ENCODE results near the gene MYL1. TPM values are rescaled to one million over a fixed set of nuclear protein-coding genes. Genes with fewer than 3 reads are reported as not detected.

MYL1 gene
- total RNA-seq, 1 donor from 2014 or later: not detected

DNA sequence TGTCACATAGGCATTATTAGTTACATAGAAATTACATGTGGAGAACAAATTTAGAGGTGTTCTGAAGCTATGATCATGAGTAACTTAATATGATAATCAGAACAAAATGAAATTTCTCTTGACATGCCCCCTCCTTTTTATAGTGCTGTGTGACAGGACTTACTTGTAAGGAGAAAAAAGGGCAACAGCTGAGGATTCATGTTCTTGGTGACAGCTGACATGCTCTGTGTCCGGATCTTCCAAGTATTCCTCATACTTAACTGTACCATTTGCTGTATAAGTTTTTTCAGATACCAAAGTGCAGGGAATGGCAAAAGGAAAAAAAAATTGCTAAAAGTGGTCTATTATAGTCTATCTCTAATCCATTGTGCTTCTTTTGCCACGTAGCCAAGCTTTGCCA lies 3.5 kb upstream of the MYL1 start:
- no peaks in the 10 kb centered on the region for H3K27me3 Mint-ChIP-seq (ENCODE audit: unreplicated experiment)
- TF ChIP-seq, protein P1, sequence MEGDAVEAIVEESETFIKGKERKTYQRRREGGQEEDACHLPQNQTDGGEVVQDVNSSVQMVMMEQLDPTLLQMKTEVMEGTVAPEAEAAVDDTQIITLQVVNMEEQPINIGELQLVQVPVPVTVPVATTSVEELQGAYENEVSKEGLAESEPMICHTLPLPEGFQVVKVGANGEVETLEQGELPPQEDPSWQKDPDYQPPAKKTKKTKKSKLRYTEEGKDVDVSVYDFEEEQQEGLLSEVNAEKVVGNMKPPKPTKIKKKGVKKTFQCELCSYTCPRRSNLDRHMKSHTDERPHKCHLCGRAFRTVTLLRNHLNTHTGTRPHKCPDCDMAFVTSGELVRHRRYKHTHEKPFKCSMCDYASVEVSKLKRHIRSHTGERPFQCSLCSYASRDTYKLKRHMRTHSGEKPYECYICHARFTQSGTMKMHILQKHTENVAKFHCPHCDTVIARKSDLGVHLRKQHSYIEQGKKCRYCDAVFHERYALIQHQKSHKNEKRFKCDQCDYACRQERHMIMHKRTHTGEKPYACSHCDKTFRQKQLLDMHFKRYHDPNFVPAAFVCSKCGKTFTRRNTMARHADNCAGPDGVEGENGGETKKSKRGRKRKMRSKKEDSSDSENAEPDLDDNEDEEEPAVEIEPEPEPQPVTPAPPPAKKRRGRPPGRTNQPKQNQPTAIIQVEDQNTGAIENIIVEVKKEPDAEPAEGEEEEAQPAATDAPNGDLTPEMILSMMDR (IDR thresholded peaks at IDR 0.05; ENCODE audit: unreplicated experiment): no peak
- DNase-seq (ENCODE audit: low spot score): no peak
- H3K4me1 Mint-ChIP-seq (ENCODE audit: unreplicated experiment): no peaks in the 10 kb centered on the region
- H3K36me3 Mint-ChIP-seq (ENCODE audit: low read depth, unreplicated experiment): no peaks in the 10 kb centered on the region
- no peak overlapping the region for H3K4me3 Mint-ChIP-seq (ENCODE audit: unreplicated experiment)
- H3K9me3 Mint-ChIP-seq (ENCODE audit: unreplicated experiment): no peaks in the 10 kb centered on the region
- H3K27ac Mint-ChIP-seq (ENCODE audit: unreplicated experiment): no peak overlapping the region

DNA sequence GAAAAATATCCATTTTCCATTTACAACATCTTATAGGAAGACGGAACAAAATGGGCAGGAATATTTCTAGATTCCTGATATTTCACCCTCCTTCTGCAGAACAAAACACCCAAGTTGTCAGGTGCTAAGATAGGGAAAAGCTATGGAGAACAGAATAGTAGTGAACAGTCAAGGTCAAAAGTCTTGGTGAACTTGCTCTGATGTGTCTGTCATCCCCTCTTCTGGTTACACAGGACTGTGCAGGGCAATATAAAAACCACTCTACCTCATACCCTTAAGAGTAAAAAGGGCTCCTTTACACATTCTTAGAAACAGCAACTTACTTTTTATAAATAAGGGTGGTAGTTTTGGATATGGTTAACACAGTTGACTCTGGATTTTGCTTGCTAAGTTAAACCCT lies 4.4 kb downstream of the MYL1 start:
- Mint-ChIP-seq H3K4me1 (ENCODE audit: unreplicated experiment) (no peaks in the 10 kb centered on the region), H3K27ac (ENCODE audit: unreplicated experiment) (no peak overlapping the region), H3K9me3 (ENCODE audit: unreplicated experiment) (no peaks in the 10 kb centered on the region), H3K4me3 (ENCODE audit: unreplicated experiment) (no peak overlapping the region), H3K36me3 (ENCODE audit: low read depth, unreplicated experiment) (no peaks in the 10 kb centered on the region), H3K27me3 (ENCODE audit: unreplicated experiment) (no peaks in the 10 kb centered on the region)
- TF ChIP-seq, protein P1 (IDR thresholded peaks at IDR 0.05; ENCODE audit: unreplicated experiment): no peak
- no peak for DNase-seq (ENCODE audit: low spot score)

DNA sequence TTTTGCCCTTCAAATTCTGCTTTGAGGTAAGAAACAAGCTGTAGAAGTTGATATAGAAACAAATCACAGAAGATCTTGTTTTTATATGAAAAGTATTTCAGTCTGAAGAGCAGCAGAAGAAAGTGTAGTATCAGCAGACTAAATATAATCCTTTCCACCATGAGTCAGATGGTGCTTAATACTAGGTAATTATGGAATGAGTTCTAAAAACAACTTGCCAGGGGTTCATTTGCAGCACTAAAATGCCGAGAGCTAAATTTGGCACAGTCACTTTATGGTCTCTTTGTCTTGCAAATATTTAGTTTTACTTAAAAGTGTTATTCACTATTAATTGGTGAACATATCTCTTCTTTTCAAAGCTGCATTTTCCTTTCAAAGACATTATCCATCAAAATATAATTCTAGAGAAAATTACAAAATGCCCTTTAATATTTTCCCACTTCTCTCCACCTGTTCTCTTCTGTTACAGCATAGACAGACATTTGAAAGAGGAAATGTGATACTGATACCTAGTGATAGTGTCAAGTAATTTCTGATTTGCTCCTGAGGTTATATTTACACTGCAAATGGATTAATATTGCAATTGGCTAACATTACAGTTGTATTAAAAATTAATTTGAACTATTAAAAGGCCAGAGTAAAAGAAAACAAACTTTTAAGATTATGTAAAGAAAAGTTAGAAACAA lies 5.3 kb downstream of the MYL1 start:
- no peak overlapping the region for H3K4me3 Mint-ChIP-seq (ENCODE audit: unreplicated experiment)
- H3K4me1 Mint-ChIP-seq (ENCODE audit: unreplicated experiment): no peaks in the 10 kb centered on the region
- H3K9me3 Mint-ChIP-seq (ENCODE audit: unreplicated experiment): no peaks in the 10 kb centered on the region
- TF ChIP-seq, protein P1 (IDR thresholded peaks at IDR 0.05; ENCODE audit: unreplicated experiment): no peak
- no peak overlapping the region for H3K27ac Mint-ChIP-seq (ENCODE audit: unreplicated experiment)
- DNase-seq (ENCODE audit: low spot score): no peak
- no peaks in the 10 kb centered on the region for H3K27me3 Mint-ChIP-seq (ENCODE audit: unreplicated experiment)
- no peaks in the 10 kb centered on the region for H3K36me3 Mint-ChIP-seq (ENCODE audit: low read depth, unreplicated experiment)

DNA sequence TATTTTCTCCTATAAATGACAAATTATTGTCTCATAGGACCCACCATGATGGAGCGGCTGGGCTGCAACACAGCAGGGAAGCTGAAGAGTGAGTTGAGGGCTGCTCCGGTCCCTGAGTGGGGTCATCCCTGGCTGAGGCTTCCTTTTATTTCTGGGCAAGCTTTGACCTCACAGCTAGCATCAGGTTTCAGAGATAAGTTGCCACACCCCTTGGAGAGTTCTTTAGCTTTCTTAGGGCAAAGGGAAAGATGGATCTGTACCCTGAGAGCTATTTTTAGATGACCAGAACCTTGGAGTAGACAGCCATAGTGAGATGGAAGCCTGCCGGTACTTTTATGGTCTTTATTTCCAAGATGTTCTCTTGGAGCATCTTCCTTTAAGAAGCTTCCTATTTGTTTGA lies 11.5 kb downstream of the MYL1 start:
- H3K4me1 Mint-ChIP-seq (ENCODE audit: unreplicated experiment): no peaks in the 10 kb centered on the region
- no peaks in the 10 kb centered on the region for H3K9me3 Mint-ChIP-seq (ENCODE audit: unreplicated experiment)
- H3K4me3 Mint-ChIP-seq (ENCODE audit: unreplicated experiment): no peak overlapping the region
- H3K27ac Mint-ChIP-seq (ENCODE audit: unreplicated experiment): no peak overlapping the region
- H3K27me3 Mint-ChIP-seq (ENCODE audit: unreplicated experiment): no peaks in the 10 kb centered on the region
- DNase-seq (ENCODE audit: low spot score): no peak
- H3K36me3 Mint-ChIP-seq (ENCODE audit: low read depth, unreplicated experiment): no peaks in the 10 kb centered on the region
- TF ChIP-seq, protein P1 (IDR thresholded peaks at IDR 0.05; ENCODE audit: unreplicated experiment): no peak

DNA sequence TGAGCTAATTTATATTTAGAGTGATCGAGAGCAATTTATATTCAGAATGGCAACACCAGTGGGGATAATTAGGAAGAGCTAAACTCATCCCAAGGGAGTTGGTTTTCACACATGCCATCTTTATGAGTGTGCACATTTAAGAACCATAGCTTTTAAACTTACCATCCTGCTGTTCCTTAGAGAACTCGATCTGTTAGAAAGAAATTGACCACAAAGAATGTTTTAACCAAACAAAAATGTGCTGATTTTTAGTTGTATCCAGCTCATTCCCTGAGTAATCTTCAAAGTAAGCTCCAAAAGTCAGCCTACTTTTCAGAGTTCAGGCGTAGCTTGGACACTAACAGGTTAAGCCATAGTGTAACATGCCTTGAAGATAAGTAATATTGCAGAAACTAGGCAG lies 12.6 kb downstream of the MYL1 start:
- Mint-ChIP-seq H3K4me1 (ENCODE audit: unreplicated experiment) (no peaks in the 10 kb centered on the region), H3K4me3 (ENCODE audit: unreplicated experiment) (no peak overlapping the region), H3K36me3 (ENCODE audit: low read depth, unreplicated experiment) (no peaks in the 10 kb centered on the region), H3K27me3 (ENCODE audit: unreplicated experiment) (no peaks in the 10 kb centered on the region), H3K27ac (ENCODE audit: unreplicated experiment) (no peak overlapping the region), H3K9me3 (ENCODE audit: unreplicated experiment) (no peaks in the 10 kb centered on the region)
- TF ChIP-seq, protein P1 (IDR thresholded peaks at IDR 0.05; ENCODE audit: unreplicated experiment): no peak
- DNase-seq (ENCODE audit: low spot score): no peak
